ENCODE data around the gene MICU1. TPM values are rescaled to one million over a fixed set of nuclear protein-coding genes. Genes with fewer than 3 reads are reported as not detected.
"Not testable (repeated sequence)": the region's sequence is repeated elsewhere in the genome, so short reads cannot be mapped to it uniquely, and the experiment has no call there.

The MICU1 gene
- total RNA-seq, 1 donor from 2014 or later: 48.2 TPM

GRCh38 chr10:72328045-72328828, 297.6 kb downstream of the MICU1 start:
- peak; percentile 85 for DNase-seq (ENCODE audit: low spot score)

DNA sequence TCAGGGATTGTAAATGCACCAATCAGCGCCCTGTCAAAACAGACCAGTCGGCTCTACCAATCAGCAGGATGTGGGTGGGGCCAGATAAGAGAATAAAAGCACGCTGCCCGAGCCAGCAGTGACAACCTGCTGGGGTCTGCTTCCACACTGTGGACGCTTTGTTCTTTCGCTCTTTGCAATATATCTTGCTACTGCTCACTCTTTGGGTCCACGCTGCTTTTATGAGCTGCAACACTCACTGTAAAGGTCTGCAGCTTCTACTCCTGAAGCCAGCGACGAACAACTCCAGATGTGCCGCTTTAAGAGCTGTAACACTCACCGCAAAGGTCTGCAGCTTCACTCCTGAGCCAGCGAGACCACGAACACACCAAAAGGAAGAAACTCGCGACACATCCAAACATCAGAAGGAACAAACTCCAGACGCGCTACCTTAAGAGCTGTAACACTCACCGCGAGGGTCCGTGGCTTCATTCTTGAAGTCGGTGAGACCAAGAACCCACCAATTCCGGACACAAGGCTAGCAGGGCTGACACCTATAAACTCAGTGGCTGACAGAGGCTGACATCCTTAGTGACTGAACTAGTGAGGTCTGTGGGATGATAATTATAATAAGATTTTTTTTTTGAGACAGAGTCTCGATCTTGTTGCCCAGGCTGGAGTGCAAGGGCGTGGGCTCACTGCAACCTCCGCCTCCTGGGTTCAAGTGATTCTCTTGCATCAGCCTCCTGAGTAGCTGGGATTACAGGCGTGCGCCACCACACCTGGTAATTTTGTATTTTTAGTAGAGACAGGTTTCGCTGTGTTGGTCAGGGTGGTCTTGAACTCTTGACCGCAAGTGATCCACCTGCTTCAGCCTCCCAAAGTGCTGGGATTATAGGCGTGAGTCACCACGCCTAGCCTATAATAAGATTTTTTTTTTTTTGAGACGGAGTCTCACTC, 298.9 kb downstream of the MICU1 start:
- DNase-seq (ENCODE audit: low spot score): not testable (repeated sequence)

GRCh38 chr10:72325243-72326175, 300.4 kb downstream of the MICU1 start:
- DNase-seq (ENCODE audit: low spot score): not testable (repeated sequence)

GRCh38 chr10:72323771-72324191, 302.1 kb downstream of the MICU1 start:
- DNase-seq (ENCODE audit: low spot score): no peak

DNA sequence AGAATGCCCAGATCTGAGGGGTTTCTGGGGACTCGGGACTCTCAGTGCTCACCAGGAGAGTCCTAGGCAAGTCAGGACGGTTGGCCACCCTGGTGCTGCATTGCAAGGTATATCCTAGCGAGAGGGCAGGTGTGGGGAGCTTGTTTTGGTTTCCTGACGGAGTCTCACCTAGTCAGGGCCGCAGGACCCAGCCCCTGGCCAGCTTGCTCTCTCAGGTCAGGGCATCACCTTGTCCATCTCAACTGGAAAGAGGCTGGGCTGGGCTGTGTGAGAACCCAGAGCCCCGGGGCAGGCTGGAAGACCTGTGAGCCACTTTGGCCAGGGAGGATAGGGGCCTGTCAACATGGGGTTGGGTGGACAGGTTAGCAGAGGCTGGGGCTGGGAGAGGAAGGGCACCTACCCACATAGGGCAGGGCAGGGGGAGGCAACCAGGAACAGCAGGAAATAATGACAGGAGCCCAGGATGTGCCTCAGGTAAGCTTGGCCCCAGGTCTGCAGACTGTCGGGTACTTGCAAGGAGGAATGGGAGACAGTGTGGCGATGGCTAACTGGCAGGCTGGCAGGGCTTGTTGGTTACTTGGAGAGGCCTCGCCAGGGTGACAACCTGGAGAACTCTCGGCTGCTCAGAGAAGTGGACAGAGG, 302.6 kb downstream of the MICU1 start:
- DNase-seq (ENCODE audit: low spot score): no peak

GRCh38 chr10:72322280-72323058, 303.4 kb downstream of the MICU1 start:
- peak; percentile 79 for DNase-seq (ENCODE audit: low spot score)

- no peak for DNase-seq (ENCODE audit: low spot score)
Observed at GRCh38 chr10:72322030-72322279, 303.9 kb downstream of the MICU1 start.

DNA sequence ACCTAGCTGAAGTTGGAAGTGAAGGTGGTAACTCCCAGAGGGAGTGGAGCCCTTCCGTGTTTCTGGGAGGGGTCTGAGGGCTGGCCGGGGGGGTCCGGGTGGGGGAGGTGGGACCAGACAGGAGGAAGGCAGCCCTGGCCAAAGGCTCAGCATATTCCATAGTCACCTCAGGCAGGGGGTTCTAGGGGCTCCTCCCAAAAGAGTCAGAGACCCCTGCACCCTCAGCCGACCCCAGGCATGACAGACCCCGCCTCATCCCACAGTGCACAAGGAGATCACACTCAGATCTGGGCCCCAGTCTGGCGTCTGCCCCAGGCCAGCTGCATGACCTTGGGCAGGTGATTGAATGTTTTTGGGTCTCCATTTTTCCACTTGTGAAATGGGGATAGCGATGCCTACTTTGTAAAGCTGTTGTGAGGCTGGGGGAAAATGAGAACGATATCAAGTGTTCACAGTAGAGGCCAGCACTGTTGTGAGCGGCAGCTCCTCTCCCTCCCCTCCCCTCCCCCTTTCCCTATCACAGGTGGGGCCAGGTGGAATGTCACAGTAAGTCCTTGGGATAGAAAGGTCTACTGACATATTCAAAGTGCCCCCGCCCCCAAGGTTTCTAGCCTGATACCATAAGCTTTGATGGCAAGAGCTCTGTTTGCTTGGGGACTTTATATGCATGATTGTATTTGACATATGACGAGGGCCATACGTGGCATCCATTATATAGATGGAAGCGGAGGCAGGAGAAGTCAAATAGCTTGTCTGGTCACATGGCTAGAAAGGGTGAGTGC, 304.4 kb downstream of the MICU1 start:
- DNase-seq (ENCODE audit: low spot score): no peak

GRCh38 chr10:72320676-72321247, 305.1 kb downstream of the MICU1 start:
- DNase-seq (ENCODE audit: low spot score): peak; percentile 80

DNA sequence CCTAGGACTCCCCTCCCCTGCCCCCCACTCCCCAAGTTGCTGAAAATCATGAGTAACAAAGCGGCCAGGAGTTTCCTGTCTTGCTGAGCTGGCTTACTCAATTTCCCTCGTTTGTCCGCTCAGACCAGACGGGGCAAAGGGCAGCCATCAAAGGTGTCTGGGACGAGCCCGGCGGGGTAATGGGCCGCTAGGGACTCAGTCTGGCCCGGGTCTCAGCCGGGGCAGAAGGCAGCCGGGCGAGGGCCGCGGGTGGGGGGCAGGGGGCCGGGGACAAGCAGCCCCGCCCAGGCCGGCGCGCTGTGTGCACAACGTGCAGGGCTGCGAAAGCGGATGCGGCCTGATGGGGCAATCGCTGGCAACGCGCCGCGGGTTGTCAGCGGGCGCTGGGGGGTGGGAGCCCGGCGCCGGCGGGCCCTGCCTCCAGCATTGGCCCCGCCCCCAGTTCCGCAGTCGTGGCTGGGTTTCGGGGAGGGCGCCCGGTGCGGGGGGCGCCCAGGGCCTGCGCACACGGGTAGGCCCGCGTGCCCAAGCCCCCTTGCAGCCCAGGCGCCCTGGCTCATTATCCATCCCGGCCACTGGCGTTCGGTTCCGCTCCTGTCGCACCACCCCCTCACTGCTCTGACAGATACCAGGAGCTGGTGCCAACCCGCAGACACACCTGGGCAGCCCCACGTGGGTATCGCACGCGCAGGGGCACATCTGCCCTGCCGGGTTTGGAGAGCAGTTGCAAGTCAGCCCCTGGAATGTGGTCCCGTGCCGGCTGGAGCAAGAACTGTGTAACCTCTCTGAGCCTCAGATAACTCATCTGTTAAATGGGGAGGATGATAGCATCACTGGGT, 306.2 kb downstream of the MICU1 start:
- peak; percentile 94 for DNase-seq (ENCODE audit: low spot score)

DNA sequence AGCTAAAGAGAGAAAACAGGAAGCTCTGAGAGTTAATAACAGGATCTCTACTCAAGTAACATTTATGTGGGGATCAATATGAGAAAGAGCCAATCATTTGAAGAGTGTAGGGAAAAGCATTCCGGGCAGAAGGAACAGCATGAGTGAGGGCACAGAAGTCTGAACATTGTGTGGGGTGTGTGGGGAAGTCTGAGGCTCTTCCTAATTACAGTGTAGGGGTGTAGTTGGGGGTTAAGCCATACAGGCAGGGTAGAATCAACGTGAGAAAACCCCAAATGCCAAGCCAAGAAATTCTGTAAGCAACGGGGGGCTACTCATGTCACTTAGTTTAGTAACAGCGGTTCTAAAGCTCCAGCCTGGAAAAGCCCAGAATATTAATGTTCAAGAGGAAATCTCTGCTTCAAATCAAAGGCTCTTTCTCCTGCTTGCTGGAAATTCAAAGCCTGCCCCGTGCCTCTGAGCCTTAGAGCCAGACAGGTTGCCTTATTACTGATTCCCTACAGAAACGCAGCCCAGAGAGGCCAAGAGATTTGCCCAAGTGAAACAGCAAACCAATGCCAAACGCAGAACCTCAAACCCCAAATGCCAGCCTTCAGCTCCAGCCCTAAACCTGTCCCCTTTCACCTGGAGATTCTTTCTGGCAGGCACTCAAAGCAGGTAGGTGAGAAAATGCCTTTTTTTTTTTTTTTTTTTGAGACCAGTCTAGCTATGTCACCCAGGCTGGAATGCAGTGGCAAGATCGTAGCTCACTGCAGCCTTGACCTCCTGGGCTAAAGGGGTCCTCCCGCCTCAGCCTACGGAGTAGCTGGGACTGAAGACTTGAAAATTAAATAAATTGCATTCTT, 307.2 kb downstream of the MICU1 start:
- no peak for DNase-seq (ENCODE audit: low spot score)

Other genes starting within 250 kb of the MICU1 start
- 40.1 TPM for gene MCU, start 66.1 kb upstream of the MICU1 start, total RNA-seq

Data from ureter (tissue), 1 donor.